ENCODE measurements around the gene RAB9B. TPM values are rescaled to one million over a fixed set of nuclear protein-coding genes. Genes with fewer than 3 reads are reported as not detected.

Gene RAB9B
- total RNA-seq, 1 donor from 2014 or later, result 2.4 TPM

DNA sequence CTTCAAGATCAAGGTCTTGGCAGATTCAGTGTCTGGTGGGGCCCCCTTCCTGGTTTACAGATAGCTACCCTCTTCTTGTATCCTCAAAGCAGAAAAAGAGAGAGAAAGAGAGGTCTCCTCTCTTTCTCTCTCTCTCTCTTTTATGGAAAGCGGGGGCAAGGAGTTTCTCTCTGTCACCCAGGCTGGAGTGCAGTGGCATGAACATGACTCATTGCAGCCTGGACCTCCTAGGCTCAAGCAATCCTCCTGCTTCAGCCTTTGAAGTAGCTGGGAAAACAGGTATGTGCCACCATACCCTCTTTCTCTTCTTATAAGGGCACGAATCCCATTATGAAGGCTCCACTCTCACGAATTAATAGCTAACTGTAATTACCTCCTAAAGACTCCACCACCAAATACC is 20.2 kb downstream of the RAB9B start:
- H3K9me3 Mint-ChIP-seq (ENCODE audit: low read depth), result no peaks in the 10 kb centered on the region
- no peak overlapping the region for H3K4me3 Mint-ChIP-seq (ENCODE audit: low read depth)
- H3K27me3 Mint-ChIP-seq, result peaks cover 6% of the 10 kb centered on the region
- TF ChIP-seq, protein P1, sequence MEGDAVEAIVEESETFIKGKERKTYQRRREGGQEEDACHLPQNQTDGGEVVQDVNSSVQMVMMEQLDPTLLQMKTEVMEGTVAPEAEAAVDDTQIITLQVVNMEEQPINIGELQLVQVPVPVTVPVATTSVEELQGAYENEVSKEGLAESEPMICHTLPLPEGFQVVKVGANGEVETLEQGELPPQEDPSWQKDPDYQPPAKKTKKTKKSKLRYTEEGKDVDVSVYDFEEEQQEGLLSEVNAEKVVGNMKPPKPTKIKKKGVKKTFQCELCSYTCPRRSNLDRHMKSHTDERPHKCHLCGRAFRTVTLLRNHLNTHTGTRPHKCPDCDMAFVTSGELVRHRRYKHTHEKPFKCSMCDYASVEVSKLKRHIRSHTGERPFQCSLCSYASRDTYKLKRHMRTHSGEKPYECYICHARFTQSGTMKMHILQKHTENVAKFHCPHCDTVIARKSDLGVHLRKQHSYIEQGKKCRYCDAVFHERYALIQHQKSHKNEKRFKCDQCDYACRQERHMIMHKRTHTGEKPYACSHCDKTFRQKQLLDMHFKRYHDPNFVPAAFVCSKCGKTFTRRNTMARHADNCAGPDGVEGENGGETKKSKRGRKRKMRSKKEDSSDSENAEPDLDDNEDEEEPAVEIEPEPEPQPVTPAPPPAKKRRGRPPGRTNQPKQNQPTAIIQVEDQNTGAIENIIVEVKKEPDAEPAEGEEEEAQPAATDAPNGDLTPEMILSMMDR (IDR thresholded peaks at IDR 0.05; ENCODE audit: unreplicated experiment), result no peak
- H3K36me3 Mint-ChIP-seq (ENCODE audit: insufficient read depth), result no peaks in the 10 kb centered on the region
- DNase-seq (ENCODE audit: low spot score, unreplicated experiment), result no peak
- H3K4me1 Mint-ChIP-seq (ENCODE audit: low read depth), result peaks cover 12% of the 10 kb centered on the region
- no peak overlapping the region for H3K27ac Mint-ChIP-seq

DNA sequence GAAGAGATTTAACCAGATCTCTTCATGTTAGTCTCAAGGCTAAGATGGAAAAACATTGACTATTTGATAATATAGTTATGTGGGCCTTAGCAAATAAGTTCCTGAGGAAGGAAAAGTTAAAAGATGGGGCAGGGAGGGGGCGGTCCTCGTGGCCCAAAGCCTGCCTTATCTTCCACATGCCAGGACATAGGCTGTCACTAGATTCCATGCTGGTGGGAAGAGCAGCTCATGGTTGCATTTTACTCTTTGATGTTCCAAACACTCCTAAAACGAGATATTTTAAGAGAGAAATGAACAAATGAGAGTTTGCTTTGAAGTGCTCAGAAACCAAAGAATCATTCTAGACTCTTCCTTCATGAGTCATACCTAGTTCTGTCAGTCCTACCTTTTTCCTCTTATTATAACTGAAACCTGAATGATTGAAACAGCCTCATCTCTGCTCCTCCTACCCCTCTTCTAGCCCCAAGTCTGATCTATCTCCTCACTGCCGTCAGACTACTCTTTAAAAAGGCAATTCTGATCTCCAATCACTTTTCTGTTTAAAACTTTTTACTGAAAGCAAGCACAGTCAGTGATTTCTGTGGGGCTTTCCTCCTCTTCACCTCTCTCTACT is 25.1 kb downstream of the RAB9B start:
- TF ChIP-seq, protein P1 (IDR thresholded peaks at IDR 0.05; ENCODE audit: unreplicated experiment), result no peak
- DNase-seq (ENCODE audit: low spot score, unreplicated experiment), result no peak
- H3K9me3 Mint-ChIP-seq (ENCODE audit: low read depth), result peaks cover 3% of the 10 kb centered on the region
- H3K36me3 Mint-ChIP-seq (ENCODE audit: insufficient read depth), result no peaks in the 10 kb centered on the region
- H3K27ac Mint-ChIP-seq, result no peak overlapping the region
- peaks cover 2% of the 10 kb centered on the region for H3K27me3 Mint-ChIP-seq
- H3K4me3 Mint-ChIP-seq (ENCODE audit: low read depth), result no peak overlapping the region
- H3K4me1 Mint-ChIP-seq (ENCODE audit: low read depth), result peaks cover 18% of the 10 kb centered on the region

DNA sequence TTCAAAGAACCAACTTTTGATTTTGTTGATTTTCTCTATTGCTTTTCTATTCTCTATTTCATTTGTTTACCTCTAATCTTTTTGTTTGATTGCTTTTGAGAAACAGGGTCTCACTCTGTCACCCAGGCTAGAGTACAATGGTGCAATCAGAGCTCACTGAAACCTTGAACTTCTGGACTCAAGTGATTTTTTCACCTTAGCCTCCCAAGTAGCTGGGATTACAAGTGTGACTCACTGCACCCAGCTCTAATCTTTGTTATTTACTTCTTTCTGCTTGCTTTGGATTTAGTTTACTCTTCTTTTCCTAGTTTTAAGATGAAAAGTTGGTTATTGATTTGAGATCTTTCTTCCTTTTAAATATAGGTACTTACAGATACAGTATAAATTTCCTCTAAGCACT is 26.2 kb downstream of the RAB9B start:
- Mint-ChIP-seq H3K36me3 (ENCODE audit: insufficient read depth) (no peaks in the 10 kb centered on the region), H3K9me3 (ENCODE audit: low read depth) (peaks cover 3% of the 10 kb centered on the region), H3K4me1 (ENCODE audit: low read depth) (peaks cover 18% of the 10 kb centered on the region), H3K4me3 (ENCODE audit: low read depth) (no peak overlapping the region), H3K27ac (no peak overlapping the region), H3K27me3 (peaks cover 2% of the 10 kb centered on the region)
- TF ChIP-seq, protein P1 (IDR thresholded peaks at IDR 0.05; ENCODE audit: unreplicated experiment), result no peak
- no peak for DNase-seq (ENCODE audit: low spot score, unreplicated experiment)

DNA sequence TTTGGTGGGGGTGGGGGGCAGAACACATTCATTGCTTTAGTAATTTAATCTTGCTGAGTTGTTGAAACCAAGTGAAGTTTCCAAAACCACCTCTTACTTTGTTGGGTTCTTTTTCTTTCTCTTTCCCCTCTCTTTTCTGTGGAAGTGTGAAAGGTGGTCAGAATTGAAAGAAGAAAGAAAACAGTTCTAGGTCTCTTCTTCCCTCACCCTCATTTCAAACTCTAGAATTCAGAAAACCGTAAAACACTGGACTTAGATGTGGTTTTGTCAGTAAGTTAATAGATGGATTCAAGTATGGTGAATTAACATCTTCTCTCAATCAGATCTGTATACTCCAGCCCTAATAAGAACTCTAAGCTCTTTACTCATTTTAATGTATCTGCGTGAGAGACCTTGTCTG is 31.7 kb downstream of the RAB9B start:
- Mint-ChIP-seq H3K27ac (no peak overlapping the region), H3K9me3 (ENCODE audit: low read depth) (no peaks in the 10 kb centered on the region), H3K27me3 (no peaks in the 10 kb centered on the region), H3K4me1 (ENCODE audit: low read depth) (peaks cover 2% of the 10 kb centered on the region), H3K4me3 (ENCODE audit: low read depth) (no peak overlapping the region), H3K36me3 (ENCODE audit: insufficient read depth) (no peaks in the 10 kb centered on the region)
- TF ChIP-seq, protein P1 (IDR thresholded peaks at IDR 0.05; ENCODE audit: unreplicated experiment), result no peak
- DNase-seq (ENCODE audit: low spot score, unreplicated experiment), result no peak

DNA sequence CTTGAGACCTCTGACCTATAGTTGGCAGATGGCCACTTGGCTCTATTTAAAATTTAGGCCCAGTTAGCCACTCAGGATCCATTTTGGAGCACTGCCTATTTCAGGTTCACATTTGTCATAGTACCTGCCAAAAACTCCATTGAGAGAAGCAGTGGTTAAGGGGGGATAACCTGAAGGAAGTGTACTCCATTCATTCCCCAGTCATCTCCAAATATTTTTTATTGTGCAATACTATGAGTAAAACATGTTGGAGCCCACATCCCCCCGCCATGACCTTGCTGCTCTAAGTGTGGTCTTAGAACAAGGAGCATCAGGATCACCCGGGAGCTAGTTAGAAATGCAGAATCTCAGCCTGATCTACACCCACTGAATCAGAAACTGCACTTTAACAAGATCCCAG is 34.4 kb downstream of the RAB9B start:
- Mint-ChIP-seq H3K4me1 (ENCODE audit: low read depth) (peaks cover 10% of the 10 kb centered on the region), H3K27ac (no peak overlapping the region), H3K9me3 (ENCODE audit: low read depth) (no peaks in the 10 kb centered on the region), H3K4me3 (ENCODE audit: low read depth) (no peak overlapping the region), H3K27me3 (no peaks in the 10 kb centered on the region), H3K36me3 (ENCODE audit: insufficient read depth) (no peaks in the 10 kb centered on the region)
- no peak for DNase-seq (ENCODE audit: low spot score, unreplicated experiment)
- TF ChIP-seq, protein P1 (IDR thresholded peaks at IDR 0.05; ENCODE audit: unreplicated experiment), result no peak
